GM12878 (cell line): ENCODE results near the gene AKT1S1. TPM values are rescaled to one million over a fixed set of nuclear protein-coding genes. Genes with fewer than 3 reads are reported as not detected.
A peak's percentile ranks its signal among the peaks of the same experiment; 100 is the strongest.

Experiments used
- ATAC-seq: fragments of 200-7000 bp; cut with Tn5 transposase; 3 replicates; pipeline ENCODE4 v1.9.1; 2020; ENCODE audit warnings: mild to moderate bottlenecking, moderate library complexity
- BruUV-seq: library from RNA; stranded (reverse); fragments of 400-500 nt; replicated peaks from 2 replicates; lab custom pipeline; 2021; lab: Mats Ljungman, UMichigan
- CTCF ChIA-PET: fragments of 300-600 bp; sonication (Branson Sonifier 250); formaldehyde crosslinking; extraction: SDS; loops from one replicate; lab custom pipeline; 2021; ENCODE audit warnings: inconsistent platforms; lab: Yijun Ruan, JAX
- POLR2A ChIA-PET: fragments of 350-600 bp; formaldehyde crosslinking; extraction: SDS; loops from one replicate; lab custom pipeline; 2021; ENCODE audit warnings: inconsistent platforms; lab: Charles Lee
- RAD21 ChIA-PET: fragments of 300-600 bp; sonication (Branson Sonifier 250); formaldehyde crosslinking; loops from one replicate; lab custom pipeline; 2023; ENCODE audit warnings: antibody characterized with exemption; ENCODE audit not compliant: unreplicated experiment; lab: Charles Lee
- SMC1A ChIA-PET: fragments of 300-600 bp; sonication (Branson Sonifier 250); formaldehyde crosslinking; loops from one replicate; lab custom pipeline; 2023; ENCODE audit not compliant: unreplicated experiment, uncharacterized antibody; lab: Charles Lee
- DNase-seq: peaks from one replicate; pipeline ENCODE4 v3.0.0-alpha.2; 2011; ENCODE audit warnings: low read depth, low spot score
- FAIRE-seq: peaks from 3 replicates; lab custom pipeline; 2011; peaks lifted over from hg19 to GRCh38; lab: Jason Lieb, UNC
- H2AFZ ChIP-seq: 2 replicates; pipeline ENCODE4 v1.6.0; 2011; ENCODE audit warnings: low read depth, low read length, control low read depth; ENCODE audit not compliant: control insufficient read depth
- H3K27ac ChIP-seq: 2 replicates; pipeline ENCODE4 v1.5.1; 2011; ENCODE audit warnings: control low read depth; ENCODE audit not compliant: control insufficient read depth, insufficient read depth
- H3K27me3 ChIP-seq, 2 experiments: replicated peaks in 1 of 2; 2 replicates each; pipeline versions ENCODE4 v1.6.0 to v1.6.1; 2011; ENCODE audit warnings: low read length in 1 of 2; ENCODE audit not compliant: control insufficient read depth in 2 of 2, insufficient read depth in 2 of 2
- H3K36me3 ChIP-seq, 2 experiments: 2 replicates each; pipeline ENCODE4 v1.5.1; 2011; ENCODE audit warnings: low read length in 1 of 2; ENCODE audit not compliant: control insufficient read depth in 2 of 2, insufficient read depth in 2 of 2
- H3K4me1 ChIP-seq: 2 replicates; pipeline ENCODE4 v1.6.1; 2011; ENCODE audit warnings: mild to moderate bottlenecking, low read length, moderate library complexity, mixed read lengths; ENCODE audit not compliant: control insufficient read depth, insufficient read depth
- H3K4me2 ChIP-seq: 2 replicates; pipeline ENCODE4 v1.6.0; 2011; ENCODE audit warnings: control low read depth; ENCODE audit not compliant: control insufficient read depth, insufficient read depth
- H3K4me3 ChIP-seq: fragments of 200-600 bp; sonication (generic); 2 replicates; pipeline ENCODE4 v1.5.1; 2016
- H3K79me2 ChIP-seq: 2 replicates; pipeline ENCODE4 v1.6.0; 2011; ENCODE audit warnings: low read length; ENCODE audit not compliant: control insufficient read depth, insufficient read depth
- H3K9ac ChIP-seq: 2 replicates; pipeline ENCODE4 v1.8.0; 2011; ENCODE audit warnings: low read length, control low read depth, mixed read lengths; ENCODE audit not compliant: control insufficient read depth, insufficient read depth
- H3K9me3 ChIP-seq: replicated peaks from 3 replicates; pipeline ENCODE4 v1.5.1; 2011; ENCODE audit warnings: mild to moderate bottlenecking, low read length; ENCODE audit not compliant: control insufficient read depth, insufficient read depth
- H4K20me1 ChIP-seq: 2 replicates; pipeline ENCODE4 v1.6.0; 2011; ENCODE audit not compliant: control insufficient read depth, insufficient read depth
- CHD1 ChIP-seq: IDR thresholded peaks from 2 replicates; pipeline ENCODE4 v1.6.1; 2012; ENCODE audit warnings: low read depth, low read length, improper control_type of control experiment
- HDGF ChIP-seq: fragments of 450-650 bp; IDR thresholded peaks from 2 replicates; pipeline ENCODE4 v1.6.1; 2016; ENCODE audit warnings: antibody characterized with exemption
- IRF4 ChIP-seq: IDR thresholded peaks from 2 replicates; pipeline ENCODE4 v1.6.1; 2011; ENCODE audit warnings: low read depth, low read length
- KAT2A ChIP-seq: conservative IDR thresholded peaks from 2 replicates; pipeline ENCODE4 v1.6.1; 2011; ENCODE audit warnings: low read depth, low read length; ENCODE audit not compliant: control insufficient read depth
- MYB ChIP-seq: fragments of 150-350 bp; IDR thresholded peaks from 2 replicates; pipeline ENCODE4 v1.6.1; 2014; ENCODE audit warnings: mild to moderate bottlenecking, low read depth, low read length, borderline replicate concordance
- POLR2AphosphoS5 ChIP-seq: IDR thresholded peaks from 2 replicates; pipeline ENCODE4 v1.6.1; 2011; ENCODE audit warnings: mild to moderate bottlenecking, low read length, inconsistent platforms
- WGBS: methylation state at CpG from one replicate; pipeline ENCODE4 v1.1.6; 2016; ENCODE audit warnings: low lambda C conversion rate; ENCODE audit not compliant: insufficient replicate concordance, insufficient coverage; ENCODE audit errors: missing lambda C conversion rate; 5-methylcytosine and 5-hydroxymethylcytosine counted together
- in situ Hi-C: fragments of 300-500 bp; cut with MboI; formaldehyde crosslinking; loops from 9 replicates; pipeline ENCODE4 v1.14.3; 2018; ENCODE audit warnings: mixed read lengths
- intact Hi-C: fragments of 100-400 bp; cut with micrococcal nuclease; formaldehyde crosslinking; loops from one replicate; pipeline ENCODE4 v1.14.2; 2022; ENCODE audit not compliant: unreplicated experiment
- polyA plus RNA-seq, 11 experiments: library from polyadenylated mRNA; depleted of rRNA in 4 of 11; unstranded in 6 of 11; stranded (reverse) in 5 of 11; fragments of >200 nt; fragmentation: Nextera tagmentation in 4 of 11; fragmentation: Illumina TruSeq in 1 of 11; extraction: Ambion mirVana in 4 of 11; extraction: Trizol in 1 of 11; gene quantifications; 1 replicate in 1 of 11; 2 replicates in 10 of 11; pipeline versions ENCODE4 v1.2.1 to v1.2.3, GENCODE V29; 2011 to 2016; ENCODE audit warnings: inconsistent platforms in 2 of 11, missing spikeins in 2 of 11, low read depth in 1 of 11
- total RNA-seq, 4 experiments: library from RNA; depleted of rRNA in 3 of 4; stranded (reverse); fragments of >200 nt in 3 of 4; fragmentation: Illumina TruSeq in 1 of 4; extraction: Trizol in 1 of 4; gene quantifications; 2 replicates each; pipeline versions ENCODE4 v1.2.1 to v1.2.3, GENCODE V29; 2013 to 2021

Gene AKT1S1
- total and polyA plus RNA-seq, 10 of the 15 experiments (the other 5 are each of a cell fraction or from before 2014, with no cell fraction given), result 0.43 to 23.0 (median 12.3) TPM

DNA sequence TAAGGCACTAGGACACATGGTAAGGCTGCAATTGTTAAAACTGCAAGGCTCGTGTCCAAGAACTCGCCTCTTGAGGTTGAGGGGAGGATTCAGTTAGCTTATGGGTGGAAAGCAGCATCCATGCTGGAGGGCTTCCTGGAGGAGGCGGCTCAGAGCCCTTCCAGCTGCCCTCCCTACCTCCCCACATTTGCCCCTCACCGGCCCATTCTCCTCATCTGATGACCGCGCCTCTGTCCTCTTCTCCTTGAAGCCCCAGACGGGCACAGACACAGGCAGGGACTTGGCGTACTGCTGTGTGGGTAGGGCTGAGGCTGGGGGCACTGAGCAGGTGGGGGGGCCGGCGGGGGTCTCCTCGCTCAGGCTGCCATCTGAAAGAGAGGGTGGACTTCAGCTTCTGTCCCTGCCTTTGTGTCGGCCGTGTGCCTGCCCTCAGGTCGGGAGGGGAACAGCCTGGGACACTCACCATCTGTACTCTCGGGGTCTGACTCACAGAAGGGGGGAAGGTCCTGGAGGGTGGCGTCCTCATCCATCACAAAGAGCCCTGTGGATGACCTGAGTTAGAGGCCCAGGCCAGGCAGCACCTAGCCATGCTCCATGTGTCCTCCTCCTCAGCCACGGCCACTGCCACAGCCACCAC, 5.7 kb downstream of the AKT1S1 start:
- Histone ChIP-seq H3K4me3 (no peak overlapping the region), H3K9me3 (no peaks in the 10 kb centered on the region), H4K20me1 (no peaks in the 10 kb centered on the region), H2AFZ (no peak overlapping the region), H3K36me3 (no peaks in the 10 kb centered on the region; a peak in 1 of 4 replicates)
- BruUV-seq, result no TSS peak
- ChIA-PET POLR2A (interaction anchor here (0.9 kb wide), 1 partner anchor 20 kb away, joined by 3 read pairs; no protein-coding TSS in a partner anchor), CTCF (no interaction called here), RAD21 (no interaction called here), SMC1A (no interaction called here)
- FAIRE-seq, result no peak
- no peak for DNase-seq
- no peak for TF ChIP-seq POLR2AphosphoS5
- TF ChIP-seq, all 136 proteins: peak for 0
- no peaks in the 10 kb centered on the region for H3K27me3 ChIP-seq
- ATAC-seq, result no peak
- intact Hi-C loops, result loop anchor here (5.0 kb wide), 1 partner anchor 384 kb away; the partner anchor contains the start of gene RPL13A
- H3K4me2 ChIP-seq, result no peak overlapping the region
- H3K9ac ChIP-seq, result no peak overlapping the region
- 82% methylated on average over 16 of the region's 17 CpGs for WGBS
- peaks cover 31% of the 10 kb centered on the region for H3K4me1 ChIP-seq
- in situ Hi-C loops, result no loop called here
- H3K27ac ChIP-seq, result no peak overlapping the region
- H3K79me2 ChIP-seq, result peaks cover 27% of the 10 kb centered on the region

DNA sequence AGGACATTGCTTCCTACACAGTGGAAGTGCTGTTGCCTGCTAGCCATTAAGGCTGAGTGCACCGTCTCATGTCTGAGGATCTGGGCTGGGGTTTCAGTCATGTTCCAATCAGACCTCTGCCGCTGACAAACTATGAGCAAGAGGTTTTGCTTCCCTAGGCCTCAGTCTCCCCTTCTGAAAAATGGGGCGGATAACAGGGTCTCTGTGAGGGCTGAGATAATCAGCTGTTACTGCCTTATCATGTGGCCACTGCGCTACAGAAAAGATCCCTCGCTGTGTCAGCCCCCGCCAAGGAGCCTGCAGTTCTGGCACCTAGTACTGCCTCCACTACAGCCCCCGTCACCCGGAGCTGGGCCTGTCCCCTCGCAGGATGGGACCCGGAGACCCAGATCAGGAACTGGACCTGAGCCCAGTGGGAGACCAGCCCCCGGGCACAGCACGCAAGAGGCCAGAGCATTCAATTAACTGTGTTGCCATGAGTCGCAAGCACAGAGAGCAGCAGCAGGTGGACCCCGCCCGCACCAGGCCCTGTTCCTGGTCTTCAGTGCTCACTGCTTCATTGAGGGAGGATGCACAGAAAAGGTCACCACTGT, 6.8 kb downstream of the AKT1S1 start:
- H3K9me3 ChIP-seq, result no peaks in the 10 kb centered on the region
- H3K9ac ChIP-seq, result peak overlapping the region; percentile 64
- intact Hi-C loops, result loop anchor here (5.0 kb wide), 1 partner anchor 383 kb away; the partner anchor contains the start of gene RPL13A
- TF ChIP-seq IRF4 (no peak), HDGF (0 out of 2 replicates have a peak, but pooled peaks have one; percentile 12), CHD1 (no peak), MYB (no peak), KAT2A (no peak)
- H3K79me2 ChIP-seq, result peaks cover 26% of the 10 kb centered on the region
- BruUV-seq, result no TSS peak
- in situ Hi-C loops, result no loop called here
- peak overlapping the region; percentile 66 for H3K4me3 ChIP-seq
- DNase-seq (no peak), FAIRE-seq (no peak), ATAC-seq (no peak)
- RAD21 ChIA-PET, result interaction anchor here (1.4 kb wide), 1 partner anchor 57 kb away, joined by 12 read pairs; the partner anchor contains the start of gene FUZ
- H3K36me3 ChIP-seq, result no peaks in the 10 kb centered on the region; a peak in 1 of 4 replicates
- WGBS, result 84% methylated on average over 15 of the region's 15 CpGs
- H3K4me2 ChIP-seq, result peak overlapping the region; percentile 85
- peaks cover 32% of the 10 kb centered on the region for H3K4me1 ChIP-seq
- SMC1A ChIA-PET, result interaction anchor here (1.7 to 2.0 kb wide), 2 partner anchors 51 to 58 kb away, joined by 6 read pairs; partner anchors contain the start of gene FUZ
- H3K27me3 ChIP-seq, result no peaks in the 10 kb centered on the region
- CTCF ChIA-PET, result no interaction called here
- H3K27ac ChIP-seq, result peak overlapping the region; percentile 70
- no peaks in the 10 kb centered on the region for H4K20me1 ChIP-seq
- peak overlapping the region; percentile 41; the same call in 1 of the 2 replicates for H2AFZ ChIP-seq
- POLR2A ChIA-PET, result interaction anchor here (0.6 to 1.7 kb wide), 8 partner anchors 18 to 1030 kb away, joined by 3 to 17 read pairs (median 5); partner anchors contain the start of genes MED25 and SCAF1
